Measurements from ENCODE around the gene POU6F2.

- TF ChIP-seq, protein P1, sequence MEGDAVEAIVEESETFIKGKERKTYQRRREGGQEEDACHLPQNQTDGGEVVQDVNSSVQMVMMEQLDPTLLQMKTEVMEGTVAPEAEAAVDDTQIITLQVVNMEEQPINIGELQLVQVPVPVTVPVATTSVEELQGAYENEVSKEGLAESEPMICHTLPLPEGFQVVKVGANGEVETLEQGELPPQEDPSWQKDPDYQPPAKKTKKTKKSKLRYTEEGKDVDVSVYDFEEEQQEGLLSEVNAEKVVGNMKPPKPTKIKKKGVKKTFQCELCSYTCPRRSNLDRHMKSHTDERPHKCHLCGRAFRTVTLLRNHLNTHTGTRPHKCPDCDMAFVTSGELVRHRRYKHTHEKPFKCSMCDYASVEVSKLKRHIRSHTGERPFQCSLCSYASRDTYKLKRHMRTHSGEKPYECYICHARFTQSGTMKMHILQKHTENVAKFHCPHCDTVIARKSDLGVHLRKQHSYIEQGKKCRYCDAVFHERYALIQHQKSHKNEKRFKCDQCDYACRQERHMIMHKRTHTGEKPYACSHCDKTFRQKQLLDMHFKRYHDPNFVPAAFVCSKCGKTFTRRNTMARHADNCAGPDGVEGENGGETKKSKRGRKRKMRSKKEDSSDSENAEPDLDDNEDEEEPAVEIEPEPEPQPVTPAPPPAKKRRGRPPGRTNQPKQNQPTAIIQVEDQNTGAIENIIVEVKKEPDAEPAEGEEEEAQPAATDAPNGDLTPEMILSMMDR (IDR thresholded peaks at IDR 0.05; ENCODE audit: low read length) = no peak
- no peak for TF ChIP-seq EZH2 (optimal IDR thresholded peaks at IDR 0.05; ENCODE audit: low read depth, low read length)
- TF ChIP-seq EZH2phosphoT487 (IDR thresholded peaks at IDR 0.05; ENCODE audit: low read length) = no peak
Observed at GRCh38 chr7:38928506-38928905, 49.2 kb upstream of the POU6F2 start.
